Vagina (tissue), 2 donors: ENCODE data around the gene KLF6. TPM values are rescaled to one million over a fixed set of nuclear protein-coding genes. Genes with fewer than 3 reads are reported as not detected.
A peak's percentile ranks its signal among the peaks of the same experiment; 100 is the strongest.

Source experiments
- DNase-seq, 2 donors: peaks; one replicate each; pipeline ENCODE4 v3.0.0-alpha.2; 2017; ENCODE audit errors: extremely low spot score in 2 of 2
- H3K27ac ChIP-seq: fragments of 200-600 bp; sonication (generic); one replicate; pipeline ENCODE4 v1.5.1; 2019
- H3K27me3 ChIP-seq: fragments of 200-600 bp; sonication (generic); one replicate; pipeline ENCODE4 v1.5.1; 2019
- H3K36me3 ChIP-seq, 2 donors: fragments of 200-600 bp; sonication (generic); one replicate each; pipeline ENCODE4 v1.5.1; 2017 to 2019
- H3K4me1 ChIP-seq: fragments of 200-600 bp; sonication (generic); one replicate; pipeline ENCODE4 v1.5.1; 2019
- H3K4me3 ChIP-seq, 2 donors: fragments of 200-600 bp; sonication (generic); 1 replicate in 1 of 2; 2 replicates in 1 of 2; pipeline ENCODE4 v1.5.1; 2016 to 2019
- H3K9me3 ChIP-seq: fragments of 200-600 bp; sonication (generic); one replicate; pipeline ENCODE4 v1.5.1; 2019
- CTCF ChIP-seq, 3 experiments: fragments of 450-650 bp in 2 of 3; fragments of 200-600 bp in 1 of 3; sonication (generic) in 1 of 3; IDR thresholded peaks; one replicate each; pipeline ENCODE4 v1.5.1; 2017 to 2019; ENCODE audit warnings: antibody characterized with exemption in 3 of 3, mild to moderate bottlenecking in 2 of 3, moderate library complexity in 2 of 3
- POLR2A ChIP-seq, 2 donors: fragments of 450-650 bp; IDR thresholded peaks; one replicate each; pipeline ENCODE4 v1.6.1; 2017; ENCODE audit warnings: antibody characterized with exemption in 2 of 2, mild to moderate bottlenecking in 2 of 2, moderate library complexity in 2 of 2
- POLR2AphosphoS5 ChIP-seq, 2 donors: sonication (generic); formaldehyde crosslinking; IDR thresholded peaks; one replicate each; pipeline ENCODE4 v1.9.0; 2017; ENCODE audit warnings: antibody characterized with exemption in 2 of 2, mild to moderate bottlenecking in 2 of 2, low read depth in 1 of 2; ENCODE audit not compliant: insufficient read depth in 1 of 2
- intact Hi-C: fragments of 100-400 bp; cut with DNase I; formaldehyde crosslinking; loops from one replicate; pipeline ENCODE4 v1.15.1; 2023
- total RNA-seq: library from RNA; depleted of rRNA; stranded (reverse); fragments of >200 nt; gene quantifications from one replicate; pipeline ENCODE4 v1.2.3, GENCODE V29; 2016

KLF6 gene
- total RNA-seq, 1 donor from 2014 or later, result 145 TPM

DNA sequence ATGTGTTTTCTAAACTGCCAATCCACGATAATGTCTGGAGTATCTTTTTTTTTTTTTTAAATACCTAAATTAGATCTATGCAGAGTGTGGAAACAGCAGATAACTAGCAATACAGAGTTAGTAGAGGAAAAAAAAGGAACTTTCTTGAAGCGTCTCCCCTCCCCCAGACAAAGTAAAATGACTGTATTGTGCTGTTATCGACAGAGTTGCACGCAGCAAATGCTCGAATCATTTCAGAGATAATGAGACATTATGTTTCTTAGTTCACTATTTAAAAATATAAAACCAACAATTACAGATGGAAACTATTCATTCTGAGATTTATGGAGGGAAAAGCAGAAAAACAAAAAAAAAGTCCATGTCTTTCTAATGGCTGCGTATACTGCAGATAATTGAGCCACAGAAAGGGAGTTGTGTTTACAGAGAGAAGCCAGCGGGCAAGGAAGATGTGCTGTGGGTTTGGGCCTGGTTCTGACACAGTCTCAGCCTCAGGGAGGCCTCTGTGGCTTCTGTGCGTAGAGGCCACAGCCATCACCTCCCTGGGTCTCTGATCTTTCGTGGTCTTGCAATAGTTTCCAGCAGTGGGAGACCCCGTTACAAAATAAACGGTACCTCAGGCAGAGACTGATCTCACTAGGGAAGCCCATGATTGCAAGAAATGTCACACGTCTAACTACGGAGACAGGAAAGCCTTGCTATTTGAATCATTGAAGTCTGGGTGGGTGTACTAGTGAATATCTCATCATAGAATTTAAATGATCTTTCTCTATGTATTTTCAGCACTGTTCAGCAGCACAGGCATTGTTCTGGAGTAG, 19.1 kb upstream of the KLF6 start:
- TF ChIP-seq CTCF (IDR thresholded peaks at IDR 0.05), result no peak
- TF ChIP-seq POLR2A (IDR thresholded peaks at IDR 0.05), result no peak
- TF ChIP-seq POLR2AphosphoS5 (IDR thresholded peaks at IDR 0.05; ENCODE audit: insufficient read depth in 1 of 2, low read depth in 1 of 2), result no peak
- peak in 1 of 2 donors; percentile 83 for DNase-seq
- peaks cover 56% of the 10 kb centered on the region for H3K4me1 ChIP-seq

DNA sequence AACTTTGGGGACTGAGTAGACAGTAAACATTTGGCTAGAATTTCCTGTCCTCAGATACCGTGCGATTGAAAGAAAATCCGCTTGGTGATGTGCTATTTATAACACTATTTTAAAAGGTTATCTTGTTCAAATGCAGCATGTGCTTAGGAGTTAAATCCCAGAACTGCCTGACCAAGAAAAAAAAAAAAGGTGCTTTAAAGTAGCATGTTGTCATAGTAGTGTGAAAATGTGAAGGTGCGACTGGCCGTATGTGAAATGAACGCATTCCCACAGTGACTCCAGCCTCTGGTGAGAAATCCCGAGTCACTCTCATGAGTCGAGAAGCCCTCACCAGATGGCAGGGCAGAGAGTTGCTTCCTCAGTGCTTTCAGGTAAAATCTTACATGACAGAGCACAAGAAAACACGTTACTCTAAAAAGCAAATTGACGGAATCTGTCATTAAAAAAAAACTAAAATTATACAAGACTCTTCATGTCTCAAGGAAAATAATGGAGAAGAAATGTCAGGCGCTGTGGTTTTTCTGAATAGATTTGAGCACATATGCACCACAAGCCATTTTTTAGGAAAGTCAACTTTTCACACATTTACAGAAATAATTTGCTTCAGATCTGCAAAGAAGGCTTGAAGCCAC, 18.4 kb upstream of the KLF6 start:
- intact Hi-C loops, result no loop called here
- Histone ChIP-seq H3K27ac (peak overlapping the region; percentile 89), H3K27me3 (no peaks in the 10 kb centered on the region), H3K4me3 (no peak overlapping the region), H3K36me3 (no peaks in the 10 kb centered on the region), H3K4me1 (peaks cover 50% of the 10 kb centered on the region), H3K9me3 (no peaks in the 10 kb centered on the region)
- TF ChIP-seq CTCF (IDR thresholded peaks at IDR 0.05) (no peak), POLR2AphosphoS5 (IDR thresholded peaks at IDR 0.05; ENCODE audit: insufficient read depth in 1 of 2, low read depth in 1 of 2) (no peak), POLR2A (IDR thresholded peaks at IDR 0.05) (no peak)
- DNase-seq, result no peak

More for the DNA sequence above, 19.1 kb upstream of the KLF6 start:
- H3K27ac ChIP-seq, result peak overlapping the region; percentile 89
- H3K36me3 ChIP-seq, result no peaks in the 10 kb centered on the region
- no peaks in the 10 kb centered on the region for H3K27me3 ChIP-seq
- no peaks in the 10 kb centered on the region for H3K9me3 ChIP-seq
- intact Hi-C loops, result no loop called here
- H3K4me3 ChIP-seq, result no peak overlapping the region

DNA sequence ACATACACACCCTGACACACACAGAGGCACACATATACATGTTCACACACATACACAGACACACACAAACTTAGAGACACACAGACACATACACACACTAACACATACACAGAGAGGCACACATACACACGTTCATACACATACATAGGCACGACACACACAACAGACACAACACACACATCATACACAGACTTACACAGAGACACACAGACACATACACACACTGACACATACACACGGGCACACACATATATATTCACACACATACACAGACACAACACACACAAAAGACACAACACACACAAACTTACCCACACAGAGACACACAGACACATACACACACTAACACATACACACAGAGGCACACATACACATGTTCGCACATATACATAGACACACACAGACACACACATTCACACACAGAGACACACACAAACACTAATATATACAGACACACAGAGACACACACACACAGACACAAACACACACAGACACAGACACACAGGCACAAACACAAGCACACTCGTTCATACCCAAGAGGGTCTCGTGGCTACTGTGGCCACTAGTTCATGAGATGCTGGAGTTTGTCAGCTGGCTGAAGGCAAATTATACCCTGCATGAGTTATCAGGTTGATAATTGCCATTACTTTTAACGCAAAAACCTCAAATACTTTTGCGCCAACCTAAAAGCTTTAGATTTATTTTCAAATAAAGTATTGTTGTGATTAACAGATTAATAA, 17.7 kb upstream of the KLF6 start:
- no peak overlapping the region for H3K27ac ChIP-seq
- no peak for DNase-seq
- intact Hi-C loops, result no loop called here

DNA sequence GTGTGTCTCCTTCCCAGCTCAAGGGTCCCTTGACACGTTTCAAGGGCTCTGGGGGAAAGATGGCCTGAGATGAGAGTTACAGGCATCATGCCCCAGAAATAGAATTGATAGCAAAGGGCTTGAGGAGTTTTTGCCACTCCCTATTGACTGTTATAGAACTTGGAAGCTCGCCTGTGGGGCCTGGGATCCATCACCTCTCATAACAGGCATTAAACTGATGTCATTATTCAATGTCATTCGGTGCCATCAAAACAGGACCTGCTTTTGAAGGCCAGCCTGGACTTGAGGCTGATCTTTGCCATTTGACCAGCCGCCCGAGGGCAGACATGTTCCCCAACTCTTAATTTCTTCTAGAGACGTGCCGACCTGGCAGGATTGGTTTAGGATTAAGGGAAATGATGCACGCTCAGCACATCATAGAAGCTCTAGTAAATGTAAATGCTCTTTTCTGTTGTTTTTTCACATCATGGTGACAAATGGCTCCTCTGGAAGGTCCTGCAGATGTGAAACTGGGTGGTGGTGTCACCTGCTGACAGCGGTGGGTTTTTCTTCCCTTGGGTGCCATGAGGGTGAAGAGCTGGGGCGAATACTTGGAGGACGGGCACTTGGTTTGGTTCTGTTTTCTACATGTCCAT, 16.7 kb upstream of the KLF6 start:
- TF ChIP-seq POLR2A (IDR thresholded peaks at IDR 0.05) (no peak), POLR2AphosphoS5 (IDR thresholded peaks at IDR 0.05; ENCODE audit: insufficient read depth in 1 of 2, low read depth in 1 of 2) (no peak), CTCF (IDR thresholded peaks at IDR 0.05) (no peak)
- intact Hi-C loops, result no loop called here
- H3K9me3 ChIP-seq, result no peaks in the 10 kb centered on the region
- H3K4me1 ChIP-seq, result peaks cover 34% of the 10 kb centered on the region
- DNase-seq, result peak in 1 of 2 donors; percentile 76
- H3K4me3 ChIP-seq, result no peak overlapping the region
- no peak overlapping the region for H3K27ac ChIP-seq
- no peaks in the 10 kb centered on the region for H3K27me3 ChIP-seq
- H3K36me3 ChIP-seq, result no peaks in the 10 kb centered on the region

More for the DNA sequence above, 17.7 kb upstream of the KLF6 start:
- Histone ChIP-seq H3K4me3 (no peak overlapping the region), H3K4me1 (peaks cover 43% of the 10 kb centered on the region), H3K9me3 (no peaks in the 10 kb centered on the region), H3K27me3 (no peaks in the 10 kb centered on the region), H3K36me3 (no peaks in the 10 kb centered on the region)
- TF ChIP-seq POLR2A (IDR thresholded peaks at IDR 0.05), result no peak
- TF ChIP-seq CTCF (IDR thresholded peaks at IDR 0.05), result no peak
- no peak for TF ChIP-seq POLR2AphosphoS5 (IDR thresholded peaks at IDR 0.05; ENCODE audit: insufficient read depth in 1 of 2, low read depth in 1 of 2)
